Measurements from ENCODE around the gene GSG1. TPM values are rescaled to one million over a fixed set of nuclear protein-coding genes. Genes with fewer than 3 reads are reported as not detected.

Gene GSG1
- total RNA-seq, 3 donors from 2014 or later (not counting 1 experiment from before 2014, with no cell fraction given), result not detected

- Mint-ChIP-seq H3K36me3 (no peaks in the 10 kb centered on the region), H3K27me3 (ENCODE audit: low read depth in 2 of 2) (peaks cover 12 to 24% of the 10 kb centered on the region in 2 donors), H3K9me3 (no peaks in the 10 kb centered on the region), H3K27ac (no peak overlapping the region), H3K4me1 (no peaks in the 10 kb centered on the region), H3K4me3 (no peak overlapping the region)
- ATAC-seq (no peak), DNase-seq (no peak)
- intact Hi-C loops (cut with micrococcal nuclease), result no loop called here
- 73% methylated on average over 8 of the region's 8 CpGs for WGBS (ENCODE audit: insufficient coverage)
- no peak overlapping the region for H3K27ac ChIP-seq (ENCODE audit: low read length)
- no peaks in the 10 kb centered on the region for H3K27me3 ChIP-seq (ENCODE audit: control insufficient read depth, insufficient read depth, low read length)
- no peak for TF ChIP-seq CTCF (IDR thresholded peaks at IDR 0.05)
- H3K36me3 ChIP-seq (ENCODE audit: control insufficient read depth, insufficient read depth, low read length), result no peaks in the 10 kb centered on the region
- no peak overlapping the region for H3K4me3 ChIP-seq (ENCODE audit: low read length)
- H3K9me3 ChIP-seq (ENCODE audit: control insufficient read depth, insufficient read depth, low read length), result no peaks in the 10 kb centered on the region
- no peaks in the 10 kb centered on the region for H3K4me1 ChIP-seq (ENCODE audit: control insufficient read depth, insufficient read depth, low read length)
Observed at GRCh38 chr12:13124656-13125505, 21.4 kb upstream of the GSG1 start.

GRCh38 chr12:13121568-13121967 is 18.1 kb upstream of the GSG1 start:
- 92% methylated on average over 5 of the region's 5 CpGs for WGBS (ENCODE audit: insufficient coverage)
- no peak overlapping the region for H3K27ac Mint-ChIP-seq
- no peaks in the 10 kb centered on the region for H3K9me3 Mint-ChIP-seq
- Histone ChIP-seq H3K4me3 (ENCODE audit: low read length) (no peak overlapping the region), H3K36me3 (ENCODE audit: control insufficient read depth, insufficient read depth, low read length) (no peaks in the 10 kb centered on the region), H3K4me1 (ENCODE audit: control insufficient read depth, insufficient read depth, low read length) (no peaks in the 10 kb centered on the region), H3K9me3 (ENCODE audit: control insufficient read depth, insufficient read depth, low read length) (no peaks in the 10 kb centered on the region), H3K27ac (ENCODE audit: low read length) (no peak overlapping the region), H3K27me3 (ENCODE audit: control insufficient read depth, insufficient read depth, low read length) (no peaks in the 10 kb centered on the region)
- intact Hi-C loops (cut with micrococcal nuclease), result no loop called here
- peaks cover 4 to 25% of the 10 kb centered on the region in 2 donors for H3K27me3 Mint-ChIP-seq (ENCODE audit: low read depth in 2 of 2)
- no peak overlapping the region for H3K4me3 Mint-ChIP-seq
- no peak for TF ChIP-seq CTCF (IDR thresholded peaks at IDR 0.05)
- no peaks in the 10 kb centered on the region for H3K4me1 Mint-ChIP-seq
- no peaks in the 10 kb centered on the region for H3K36me3 Mint-ChIP-seq
- ATAC-seq (no peak), DNase-seq (no peak)

- no peak for TF ChIP-seq CTCF (IDR thresholded peaks at IDR 0.05)
- Mint-ChIP-seq H3K27ac (no peak overlapping the region), H3K4me1 (no peaks in the 10 kb centered on the region), H3K9me3 (no peaks in the 10 kb centered on the region), H3K36me3 (no peaks in the 10 kb centered on the region), H3K4me3 (no peak overlapping the region), H3K27me3 (ENCODE audit: low read depth in 2 of 2) (peaks cover 7 to 31% of the 10 kb centered on the region in 2 donors)
- intact Hi-C loops (cut with micrococcal nuclease), result no loop called here
- no peaks in the 10 kb centered on the region for H3K4me1 ChIP-seq (ENCODE audit: control insufficient read depth, insufficient read depth, low read length)
- ATAC-seq (no peak), DNase-seq (no peak)
- H3K9me3 ChIP-seq (ENCODE audit: control insufficient read depth, insufficient read depth, low read length), result no peaks in the 10 kb centered on the region
- no peak overlapping the region for H3K4me3 ChIP-seq (ENCODE audit: low read length)
- 85% methylated on average over 3 of the region's 3 CpGs for WGBS (ENCODE audit: insufficient coverage)
- H3K27ac ChIP-seq (ENCODE audit: low read length), result no peak overlapping the region
- H3K27me3 ChIP-seq (ENCODE audit: control insufficient read depth, insufficient read depth, low read length), result no peaks in the 10 kb centered on the region
- no peaks in the 10 kb centered on the region for H3K36me3 ChIP-seq (ENCODE audit: control insufficient read depth, insufficient read depth, low read length)
Observed at GRCh38 chr12:13120413-13120812, 16.9 kb upstream of the GSG1 start.

GRCh38 chr12:13119826-13120225 is 16.4 kb upstream of the GSG1 start:
- TF ChIP-seq CTCF (IDR thresholded peaks at IDR 0.05), result no peak
- H3K4me1 ChIP-seq (ENCODE audit: control insufficient read depth, insufficient read depth, low read length), result no peaks in the 10 kb centered on the region
- no peaks in the 10 kb centered on the region for H3K36me3 Mint-ChIP-seq
- no peak overlapping the region for H3K4me3 Mint-ChIP-seq
- H3K36me3 ChIP-seq (ENCODE audit: control insufficient read depth, insufficient read depth, low read length), result no peaks in the 10 kb centered on the region
- no peaks in the 10 kb centered on the region for H3K27me3 ChIP-seq (ENCODE audit: control insufficient read depth, insufficient read depth, low read length)
- no peaks in the 10 kb centered on the region for H3K4me1 Mint-ChIP-seq
- no peak overlapping the region for H3K4me3 ChIP-seq (ENCODE audit: low read length)
- no peak overlapping the region for H3K27ac ChIP-seq (ENCODE audit: low read length)
- H3K9me3 ChIP-seq (ENCODE audit: control insufficient read depth, insufficient read depth, low read length), result no peaks in the 10 kb centered on the region
- no peaks in the 10 kb centered on the region for H3K9me3 Mint-ChIP-seq
- no peak for ATAC-seq
- peaks cover 5 to 25% of the 10 kb centered on the region in 2 donors for H3K27me3 Mint-ChIP-seq (ENCODE audit: low read depth in 2 of 2)
- H3K27ac Mint-ChIP-seq, result no peak overlapping the region
- intact Hi-C loops (cut with micrococcal nuclease), result no loop called here
- DNase-seq, result no peak
- 84% methylated on average over 2 of the region's 2 CpGs for WGBS (ENCODE audit: insufficient coverage)
